H9 (cell line): ENCODE data around the gene TAS1R1. TPM values are rescaled to one million over a fixed set of nuclear protein-coding genes. Genes with fewer than 3 reads are reported as not detected.

Source experiments
- DNase-seq: peaks from one replicate; pipeline ENCODE4 v3.0.0-alpha.2; 2017
- H2AFZ ChIP-seq: one replicate; pipeline ENCODE4 v1.6.1; 2013; ENCODE audit warnings: mild to moderate bottlenecking, low read length, control low read depth, moderate library complexity
- H2AK5ac ChIP-seq: 2 replicates; pipeline ENCODE4 v1.6.1; 2013; ENCODE audit warnings: low read length, control low read depth, mixed read lengths; ENCODE audit not compliant: insufficient read length
- H2BK120ac ChIP-seq: one replicate; pipeline ENCODE4 v1.6.1; 2013; ENCODE audit warnings: low read depth, mild to moderate bottlenecking, low read length, control low read depth, inconsistent platforms; ENCODE audit not compliant: poor library complexity, severe bottlenecking
- H2BK12ac ChIP-seq: 2 replicates; pipeline ENCODE4 v1.6.1; 2013; ENCODE audit warnings: low read length, control low read depth, mixed read lengths, low read depth; ENCODE audit not compliant: insufficient read length
- H2BK15ac ChIP-seq: 2 replicates; pipeline ENCODE4 v1.6.1; 2013; ENCODE audit warnings: low read depth, low read length, control low read depth
- H2BK20ac ChIP-seq: one replicate; pipeline ENCODE4 v1.6.1; 2013; ENCODE audit warnings: low read depth, mild to moderate bottlenecking, low read length, control low read depth, inconsistent platforms; ENCODE audit not compliant: poor library complexity, severe bottlenecking
- H2BK5ac ChIP-seq: 2 replicates; pipeline ENCODE4 v1.6.1; 2013; ENCODE audit warnings: low read length, control low read depth, mixed read lengths; ENCODE audit not compliant: insufficient read length
- H3K14ac ChIP-seq: 2 replicates; pipeline ENCODE4 v1.6.1; 2013; ENCODE audit warnings: low read length, control low read depth; ENCODE audit not compliant: insufficient read depth
- H3K18ac ChIP-seq: 2 replicates; pipeline ENCODE4 v1.6.1; 2013; ENCODE audit warnings: low read depth, mild to moderate bottlenecking, mixed read lengths, low read length, control low read depth; ENCODE audit not compliant: insufficient read length
- H3K23ac ChIP-seq: 2 replicates; pipeline ENCODE4 v1.6.1; 2013; ENCODE audit warnings: low read length, control low read depth, mixed read lengths, low read depth; ENCODE audit not compliant: insufficient read length
- H3K23me2 ChIP-seq: 2 replicates; pipeline ENCODE4 v1.6.1; 2013; ENCODE audit warnings: low read depth, mild to moderate bottlenecking, mixed read lengths, low read length, control low read depth; ENCODE audit not compliant: insufficient read length, poor library complexity, severe bottlenecking
- H3K27ac ChIP-seq: 2 replicates; pipeline ENCODE4 v1.5.1; 2013; ENCODE audit warnings: low read length, control low read depth, mixed read lengths, low read depth; ENCODE audit not compliant: insufficient read length
- H3K27me3 ChIP-seq: 2 replicates; pipeline ENCODE4 v1.6.1; 2013; ENCODE audit warnings: low read length, control low read depth, inconsistent platforms; ENCODE audit not compliant: insufficient read depth
- H3K4ac ChIP-seq: 2 replicates; pipeline ENCODE4 v1.6.1; 2013; ENCODE audit warnings: low read depth, mild to moderate bottlenecking, control low read depth, inconsistent platforms, low read length, moderate library complexity
- H3K4me1 ChIP-seq: 2 replicates; pipeline ENCODE4 v1.6.1; 2013; ENCODE audit warnings: low read length, control low read depth, inconsistent platforms; ENCODE audit not compliant: insufficient read depth
- H3K4me2 ChIP-seq: 2 replicates; pipeline ENCODE4 v1.6.1; 2013; ENCODE audit warnings: low read length, control low read depth, mixed read lengths; ENCODE audit not compliant: insufficient read length, insufficient read depth
- H3K56ac ChIP-seq: 2 replicates; pipeline ENCODE4 v1.6.1; 2013; ENCODE audit warnings: low read depth, mild to moderate bottlenecking, mixed read lengths, low read length, control low read depth; ENCODE audit not compliant: insufficient read length
- H3K79me1 ChIP-seq: 2 replicates; pipeline ENCODE4 v1.6.1; 2013; ENCODE audit warnings: low read depth, mild to moderate bottlenecking, moderate library complexity, low read length, control low read depth, inconsistent platforms; ENCODE audit not compliant: insufficient read depth, poor library complexity, severe bottlenecking
- H3K79me2 ChIP-seq: 2 replicates; pipeline ENCODE4 v1.6.1; 2013; ENCODE audit warnings: low read length, control low read depth, inconsistent platforms; ENCODE audit not compliant: insufficient read depth
- H3K9ac ChIP-seq: 2 replicates; pipeline ENCODE4 v1.6.1; 2013; ENCODE audit warnings: low read length, control low read depth, mixed read lengths; ENCODE audit not compliant: insufficient read length; ENCODE audit errors: extremely low read depth
- H3K9me3 ChIP-seq: one replicate; pipeline ENCODE4 v1.6.1; 2013; ENCODE audit warnings: low read depth, low read length, inconsistent platforms; ENCODE audit not compliant: control insufficient read depth
- H3T11ph ChIP-seq: one replicate; pipeline ENCODE4 v1.6.1; 2013; ENCODE audit warnings: mild to moderate bottlenecking, low read length, control low read depth, inconsistent platforms
- H4K20me1 ChIP-seq: one replicate; pipeline ENCODE4 v1.6.1; 2013; ENCODE audit not compliant: control insufficient read depth, insufficient read length, insufficient read depth
- H4K5ac ChIP-seq: 2 replicates; pipeline ENCODE4 v1.6.1; 2013; ENCODE audit warnings: low read depth, mild to moderate bottlenecking, mixed read lengths, low read length, control low read depth; ENCODE audit not compliant: insufficient read length
- H4K8ac ChIP-seq: replicated peaks from 2 replicates; pipeline ENCODE4 v1.6.1; 2013; ENCODE audit warnings: low read length, control low read depth, mixed read lengths, low read depth; ENCODE audit not compliant: insufficient read length
- H4K91ac ChIP-seq: 2 replicates; pipeline ENCODE4 v1.6.1; 2013; ENCODE audit warnings: low read depth, mild to moderate bottlenecking, moderate library complexity, mixed read lengths, low read length, control low read depth; ENCODE audit not compliant: insufficient read length
- H3K27ac Mint-ChIP-seq, 3 experiments: 2 replicates in 2 of 3; 3 replicates in 1 of 3; pipeline ENCODE4 v1.8.0; 2020 to 2021; ENCODE audit warnings: mixed read lengths in 3 of 3, mild to moderate bottlenecking in 1 of 3, moderate library complexity in 1 of 3
- H3K27me3 Mint-ChIP-seq: 2 replicates; pipeline ENCODE4 v1.8.0; 2021; ENCODE audit warnings: low read depth, mild to moderate bottlenecking, moderate library complexity, mixed read lengths
- H3K36me3 Mint-ChIP-seq, 3 experiments: 2 replicates in 2 of 3; 3 replicates in 1 of 3; pipeline ENCODE4 v1.8.0; 2020 to 2021; ENCODE audit warnings: low read depth in 3 of 3, mixed read lengths in 3 of 3; ENCODE audit not compliant: insufficient read depth in 1 of 3
- H3K4me1 Mint-ChIP-seq, 2 experiments: 2 replicates each; pipeline ENCODE4 v1.8.0; 2020; ENCODE audit warnings: mixed read lengths in 2 of 2
- H3K4me3 Mint-ChIP-seq, 2 experiments: 2 replicates in 1 of 2; 3 replicates in 1 of 2; pipeline ENCODE4 v1.8.0; 2020 to 2021; ENCODE audit warnings: mild to moderate bottlenecking in 2 of 2, mixed read lengths in 2 of 2, moderate library complexity in 1 of 2
- H3K9me3 Mint-ChIP-seq, 2 experiments: 2 replicates in 1 of 2; 3 replicates in 1 of 2; pipeline ENCODE4 v1.8.0; 2020; ENCODE audit warnings: mild to moderate bottlenecking in 2 of 2, mixed read lengths in 2 of 2, moderate library complexity in 1 of 2
- CTCF ChIP-seq: fragments of 200-600 bp; sonication (generic); conservative IDR thresholded peaks from 3 replicates; pipeline ENCODE4 v1.8.0; 2021; ENCODE audit warnings: antibody characterized with exemption, mild to moderate bottlenecking
- WGBS: extraction: QIAGEN DNeasy Blood & Tissue Kit; methylation state at CpG from one replicate; pipeline ENCODE4 v1.1.7; 2013; ENCODE audit warnings: missing lambda C conversion rate, low lambda C conversion rate, mixed read lengths; ENCODE audit not compliant: insufficient read length; ENCODE audit errors: extremely low coverage; 5-methylcytosine and 5-hydroxymethylcytosine counted together
- total RNA-seq: library from RNA; stranded (reverse); gene quantifications from 2 replicates; pipeline ENCODE4 v1.2.1, GENCODE V29; 2021

Gene TAS1R1
- total RNA-seq, 1 experiment from 2014 or later: not detected

- Histone ChIP-seq H2AK5ac (no peak overlapping the region), H2AFZ (no peak overlapping the region), H3K9me3 (no peaks in the 10 kb centered on the region), H3K14ac (peak overlapping the region; percentile 8; the same call in 1 of the 2 replicates), H3K56ac (no peak overlapping the region), H3K79me1 (no peaks in the 10 kb centered on the region), H4K8ac (no peak overlapping the region), H3K23ac (no peak overlapping the region), H2BK120ac (no peak overlapping the region), H4K20me1 (no peaks in the 10 kb centered on the region), H2BK12ac (no peak overlapping the region), H3T11ph (no peak overlapping the region), H3K79me2 (no peaks in the 10 kb centered on the region), H3K9ac (no peak overlapping the region), H4K5ac (no peak overlapping the region), H3K4ac (no peak overlapping the region), H4K91ac (no peak overlapping the region), H2BK5ac (no peak overlapping the region), H3K23me2 (no peaks in the 10 kb centered on the region), H3K27ac (no peak overlapping the region), H3K18ac (no peak overlapping the region), H3K27me3 (no peaks in the 10 kb centered on the region), H2BK15ac (no peak overlapping the region), H3K4me1 (no peaks in the 10 kb centered on the region), H3K4me2 (no peak overlapping the region), H2BK20ac (no peak overlapping the region)
- Mint-ChIP-seq H3K4me3 (no peak overlapping the region), H3K4me1 (no peaks in the 10 kb centered on the region), H3K36me3 (no peaks in the 10 kb centered on the region), H3K27ac (no peak overlapping the region), H3K27me3 (no peaks in the 10 kb centered on the region), H3K9me3 (no peaks in the 10 kb centered on the region)
- no peak for DNase-seq
- no peak for TF ChIP-seq CTCF
- WGBS: no CpG with 5 or more reads among the region's 19 CpGs
These were observed 42.7 kb upstream of the TAS1R1 start for GRCh38 chr1:6512245-6512907.
